ENCODE measurements around the gene TTC9C. TPM values are rescaled to one million over a fixed set of nuclear protein-coding genes. Genes with fewer than 3 reads are reported as not detected.
"Not testable (repeated sequence)": the region's sequence is repeated elsewhere in the genome, so short reads cannot be mapped to it uniquely, and the experiment has no call there.

Gene TTC9C
- total RNA-seq, 1 experiment from 2014 or later: 48.7 TPM

GRCh38 chr11:62689421-62690183 is 38.7 kb upstream of the TTC9C start, which contains the start of gene LRRN4CL:
LRRN4CL (minus strand) TSS chr11:62689530; CDS start chr11:62688508, 1,022 bp downstream.
- H3K4me1 Mint-ChIP-seq: peaks cover 9% of the 10 kb centered on the region; the same call in 1 of the 2 replicates

GRCh38 chr11:62693624-62694023 is 34.7 kb upstream of the TTC9C start:
- H3K4me1 Mint-ChIP-seq; H3K27me3 Mint-ChIP-seq (ENCODE audit: low read depth); POLR2A ChIA-PET; H3K27ac Mint-ChIP-seq; H3K4me3 Mint-ChIP-seq; ATAC-seq; H3K9me3 Mint-ChIP-seq; DNase-seq (ENCODE audit: low spot score): not testable (repeated sequence)
- H3K36me3 Mint-ChIP-seq: peaks cover 31% of the 10 kb centered on the region
- CTCF ChIA-PET: interaction anchor here (0.9 to 2.6 kb wide), 8 partner anchors 12 to 299 kb away, joined by 4 to 14 read pairs (median 9); partner anchors contain the start of genes EEF1G and TUT1

More at GRCh38 chr11:62689421-62690183, 38.7 kb upstream of the TTC9C start, which contains the start of gene LRRN4CL:
- no peaks in the 10 kb centered on the region for H3K27me3 Mint-ChIP-seq (ENCODE audit: low read depth)
- H3K9me3 Mint-ChIP-seq: no peaks in the 10 kb centered on the region
- ChIA-PET CTCF (interaction anchor here (0.8 to 3.0 kb wide), 8 partner anchors 10 to 294 kb away, joined by 3 to 21 read pairs (median 5); partner anchors contain the start of genes LBHD1, TMEM179B, UBXN1 and UQCC3), POLR2A (interaction anchor here (0.6 to 2.2 kb wide), 7 partner anchors 14 to 98 kb away, joined by 3 to 9 read pairs (median 6); partner anchors contain the start of genes BSCL2, C11orf98, CSKMT and GNG3)
- H3K27ac Mint-ChIP-seq: peak within 1 kb of the TSS; percentile 89
- ATAC-seq: no peak
- peaks cover 25% of the 10 kb centered on the region for H3K36me3 Mint-ChIP-seq
- no peak for DNase-seq (ENCODE audit: low spot score)
- H3K4me3 Mint-ChIP-seq: no peak within 1 kb of the TSS
- TF ChIP-seq ZNF263 (CRISPR knock-in tag; IDR thresholded peaks at IDR 0.05; ENCODE audit: low read depth): no peak
- no peak for TF ChIP-seq ARID4B (CRISPR knock-in tag; IDR thresholded peaks at IDR 0.05; ENCODE audit: borderline replicate concordance)
- no peak for TF ChIP-seq ATF3 (CRISPR knock-in tag; conservative IDR thresholded peaks at IDR 0.05)
- TF ChIP-seq NFATC4 (CRISPR knock-in tag; IDR thresholded peaks at IDR 0.05): no peak
- no peak for TF ChIP-seq MAX (CRISPR knock-in tag; IDR thresholded peaks at IDR 0.05)
- no peak for TF ChIP-seq HMGA2 (CRISPR knock-in tag; IDR thresholded peaks at IDR 0.05)
- no peak for TF ChIP-seq CBFB (CRISPR knock-in tag; IDR thresholded peaks at IDR 0.05; ENCODE audit: low read depth)
- no peak for TF ChIP-seq GABPB1 (CRISPR knock-in tag; IDR thresholded peaks at IDR 0.05)
- no peak for TF ChIP-seq ZNF121 (CRISPR knock-in tag; IDR thresholded peaks at IDR 0.05)
- no peak for TF ChIP-seq NR3C1 (CRISPR knock-in tag; conservative IDR thresholded peaks at IDR 0.05; ENCODE audit: low read depth)
- no peak for TF ChIP-seq IRF2 (CRISPR knock-in tag; IDR thresholded peaks at IDR 0.05; ENCODE audit: borderline replicate concordance, low read depth)
- no peak for TF ChIP-seq FOXP4 (CRISPR knock-in tag; IDR thresholded peaks at IDR 0.05)
- TF ChIP-seq TEAD4 (CRISPR knock-in tag; IDR thresholded peaks at IDR 0.05): no peak
- no peak for TF ChIP-seq NFE2L1 (CRISPR knock-in tag; IDR thresholded peaks at IDR 0.05)
